GM13977 (cell line): Measurements from ENCODE around the gene GALNT12.

ENCODE experiments used
- DNase-seq: peaks from one replicate; pipeline ENCODE4 v3.0.0; 2012; ENCODE audit warnings: low spot score
- CTCF ChIP-seq: IDR thresholded peaks from 2 replicates; pipeline ENCODE4 v1.5.1; 2012; ENCODE audit warnings: mild to moderate bottlenecking, control low read depth; ENCODE audit not compliant: insufficient read depth; ENCODE audit errors: extremely low read depth, missing control alignments
- in situ Hi-C: fragments of 300-500 bp; cut with MboI; formaldehyde crosslinking; loops from one replicate; pipeline ENCODE4 v1.12.0; 2022; ENCODE audit warnings: low sequenced_read_pairs, low pct_unique_long_range_greater_than_20kb, mixed read lengths, inconsistent platforms; ENCODE audit not compliant: unreplicated experiment

The GALNT12 gene

GRCh38 chr9:98807070-98807813 is at the start of gene GALNT12:
Gene GALNT12 (plus strand): TSS chr9:98807670. CDS start chr9:98807699, 29 bp downstream.
- no peak for TF ChIP-seq CTCF
- DNase-seq, result peak; percentile 79

GRCh38 chr9:98760231-98760630 is 47.2 kb upstream of the GALNT12 start:
- no peak for TF ChIP-seq CTCF
- no peak for DNase-seq
- in situ Hi-C loops, result no loop called here

More at GRCh38 chr9:98807070-98807813, at the start of gene GALNT12:
- in situ Hi-C loops, result no loop called here

GRCh38 chr9:98763986-98764745 is 43.3 kb upstream of the GALNT12 start:
- DNase-seq, result no peak
- in situ Hi-C loops, result no loop called here
- no peak for TF ChIP-seq CTCF

- TF ChIP-seq CTCF, result no peak
- in situ Hi-C loops, result no loop called here
- DNase-seq, result no peak
These were observed 42.2 kb upstream of the GALNT12 start for GRCh38 chr9:98765256-98765655.

- in situ Hi-C loops, result no loop called here
- no peak for TF ChIP-seq CTCF
- DNase-seq, result no peak
These were observed 40.9 kb upstream of the GALNT12 start for GRCh38 chr9:98766586-98766985.

GRCh38 chr9:98767196-98767595 is 40.3 kb upstream of the GALNT12 start:
- TF ChIP-seq CTCF, result no peak
- in situ Hi-C loops, result no loop called here
- no peak for DNase-seq
